Measurements from ENCODE around the gene KLF6.
A peak's percentile ranks its signal among the peaks of the same experiment; 100 is the strongest.

The KLF6 gene

DNA sequence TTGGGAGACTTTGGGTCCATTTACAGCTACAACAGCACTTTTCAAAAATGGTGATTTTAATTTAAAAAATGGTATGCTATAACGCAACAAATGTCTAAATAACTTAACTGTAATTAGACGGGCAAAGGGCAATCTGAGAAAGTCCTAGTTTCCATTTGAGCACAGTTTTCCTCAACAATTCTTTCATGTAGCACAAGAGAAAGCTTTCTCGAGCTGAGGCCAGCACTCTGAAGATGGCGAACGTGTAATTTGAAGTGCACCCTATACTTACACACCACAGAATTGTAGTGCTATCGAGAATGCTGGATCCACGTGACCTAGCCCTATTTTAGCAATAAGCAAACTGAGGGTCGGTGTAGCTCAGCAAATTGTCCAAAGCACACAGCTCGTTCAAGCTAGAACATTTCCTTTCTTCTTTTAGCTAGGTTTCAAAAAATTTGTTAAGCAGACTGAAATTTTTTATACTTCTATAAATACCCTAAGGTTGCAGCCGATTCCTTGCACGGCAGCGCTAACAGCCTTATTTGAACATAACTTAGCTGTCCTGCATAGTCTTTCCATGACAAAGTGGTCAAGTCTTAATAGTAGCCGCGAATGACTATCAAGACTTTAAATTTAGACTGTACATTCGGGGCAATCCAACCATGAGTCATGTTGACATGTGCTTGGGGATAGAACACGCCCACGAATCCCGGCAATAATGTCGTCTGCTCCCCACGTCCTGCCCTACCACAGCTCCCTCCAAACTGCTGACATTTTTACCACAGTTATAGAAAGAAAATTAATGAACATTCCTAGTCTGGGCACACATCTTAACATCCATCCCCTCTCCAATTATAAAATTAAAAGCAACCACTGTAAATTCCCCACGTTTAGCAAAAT, 10.0 kb downstream of the KLF6 start:
- peaks cover 33% of the 10 kb centered on the region for H3K36me3 ChIP-seq (ENCODE audit: control insufficient read depth, insufficient read depth, low read length)
- no peaks in the 10 kb centered on the region for H3K27me3 ChIP-seq (ENCODE audit: control insufficient read depth, insufficient read depth, low read length)
- H3K4me1 ChIP-seq (ENCODE audit: control insufficient read depth, insufficient read depth, low read length): peaks cover 39% of the 10 kb centered on the region
- H3K27ac ChIP-seq (ENCODE audit: low read depth, low read length): peak overlapping the region; percentile 80
- no peak overlapping the region for H3K4me3 ChIP-seq (ENCODE audit: low read length)
- H3K9ac ChIP-seq (ENCODE audit: low read length): no peak overlapping the region

DNA sequence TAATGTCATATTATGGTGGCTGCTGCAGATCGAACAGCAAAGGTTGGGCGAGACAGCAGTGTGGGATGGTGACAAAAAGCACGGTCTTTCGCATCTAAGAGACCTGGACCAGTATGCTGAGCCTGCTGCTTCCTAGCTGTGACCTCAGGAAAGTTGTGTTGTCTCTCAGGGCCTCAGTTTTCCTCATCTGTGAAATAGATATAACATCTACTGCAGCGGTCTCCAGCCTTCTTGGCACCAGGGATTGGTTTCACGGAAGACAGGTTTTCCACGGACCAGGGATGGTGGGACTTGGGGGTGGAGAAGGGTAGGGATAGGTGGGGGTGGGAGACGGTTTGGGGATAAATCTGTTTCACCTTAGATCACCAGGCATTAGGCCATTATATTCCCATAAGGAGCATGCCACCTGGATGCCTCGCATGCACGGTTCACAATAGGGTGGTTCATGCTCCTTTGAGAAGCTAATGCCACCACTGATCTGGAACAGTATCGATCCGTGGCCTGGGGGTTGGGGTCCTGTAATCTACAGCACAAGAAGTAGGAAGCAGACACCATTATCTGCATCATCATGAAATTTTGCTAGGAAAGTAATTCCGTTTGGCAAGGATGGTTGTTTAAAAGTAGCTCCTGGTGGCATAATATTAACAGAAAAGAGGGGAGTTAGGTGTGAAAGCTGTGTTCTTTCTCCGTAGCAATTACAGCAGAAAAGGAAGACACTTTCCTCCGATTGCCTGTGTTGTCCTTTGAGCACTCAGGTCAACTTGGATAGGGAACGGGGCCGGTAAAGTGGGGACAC, 10.8 kb downstream of the KLF6 start:
- Histone ChIP-seq H3K9ac (ENCODE audit: low read length) (no peak overlapping the region), H3K4me1 (ENCODE audit: control insufficient read depth, insufficient read depth, low read length) (peaks cover 31% of the 10 kb centered on the region), H3K27ac (ENCODE audit: low read depth, low read length) (peak overlapping the region; percentile 80), H3K27me3 (ENCODE audit: control insufficient read depth, insufficient read depth, low read length) (no peaks in the 10 kb centered on the region), H3K36me3 (ENCODE audit: control insufficient read depth, insufficient read depth, low read length) (peaks cover 24% of the 10 kb centered on the region), H3K4me3 (ENCODE audit: low read length) (no peak overlapping the region)

- Histone ChIP-seq H3K27me3 (ENCODE audit: control insufficient read depth, insufficient read depth, low read length) (no peaks in the 10 kb centered on the region), H3K36me3 (ENCODE audit: control insufficient read depth, insufficient read depth, low read length) (peaks cover 18% of the 10 kb centered on the region), H3K9ac (ENCODE audit: low read length) (no peak overlapping the region), H3K27ac (ENCODE audit: low read depth, low read length) (no peak overlapping the region), H3K4me3 (ENCODE audit: low read length) (no peak overlapping the region), H3K4me1 (ENCODE audit: control insufficient read depth, insufficient read depth, low read length) (peaks cover 24% of the 10 kb centered on the region)
Observed at GRCh38 chr10:3773460-3774017, 11.5 kb downstream of the KLF6 start.

DNA sequence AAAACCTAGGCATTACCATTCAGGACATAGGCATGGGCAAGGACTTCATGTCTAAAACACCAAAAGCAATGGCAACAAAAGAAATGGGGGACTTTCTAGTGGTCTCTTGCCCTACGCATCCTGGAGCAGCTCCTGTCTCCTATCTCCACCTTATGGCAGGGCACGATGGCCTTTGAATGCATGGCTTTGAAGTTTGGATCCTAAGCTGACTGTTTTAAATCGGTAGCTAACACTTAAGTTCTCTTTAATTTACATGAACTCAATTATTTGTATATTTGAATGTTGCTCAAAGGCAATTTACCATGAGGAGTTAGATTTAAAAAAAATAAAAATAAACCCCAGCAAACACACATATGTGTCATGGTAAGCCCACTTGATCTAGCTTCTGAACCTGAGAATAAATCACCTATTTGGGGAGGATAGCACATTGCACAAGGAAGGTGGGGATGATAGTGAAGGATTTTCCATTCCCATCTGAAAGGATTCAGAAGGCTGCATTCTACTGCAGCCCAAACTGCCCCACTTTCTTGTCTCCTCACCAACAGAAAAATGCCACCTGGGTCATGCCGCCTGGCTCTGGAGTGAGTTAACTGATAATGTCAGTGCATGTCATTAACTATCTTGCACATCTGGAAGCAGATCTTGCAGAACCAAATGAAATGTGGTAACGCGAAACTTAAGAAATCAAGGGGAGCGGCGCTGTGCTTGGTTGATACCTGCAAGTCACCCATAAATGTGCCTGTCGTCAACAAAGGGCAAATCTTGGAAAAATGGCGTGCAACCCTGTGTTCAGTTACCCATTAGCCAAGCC, 12.4 kb downstream of the KLF6 start:
- Histone ChIP-seq H3K9ac (ENCODE audit: low read length) (no peak overlapping the region), H3K27ac (ENCODE audit: low read depth, low read length) (no peak overlapping the region), H3K4me3 (ENCODE audit: low read length) (no peak overlapping the region), H3K4me1 (ENCODE audit: control insufficient read depth, insufficient read depth, low read length) (peaks cover 17% of the 10 kb centered on the region), H3K36me3 (ENCODE audit: control insufficient read depth, insufficient read depth, low read length) (peaks cover 10% of the 10 kb centered on the region), H3K27me3 (ENCODE audit: control insufficient read depth, insufficient read depth, low read length) (no peaks in the 10 kb centered on the region)

- Histone ChIP-seq H3K36me3 (ENCODE audit: control insufficient read depth, insufficient read depth, low read length) (peaks cover 3% of the 10 kb centered on the region), H3K27ac (ENCODE audit: low read depth, low read length) (no peak overlapping the region), H3K9ac (ENCODE audit: low read length) (no peak overlapping the region), H3K4me1 (ENCODE audit: control insufficient read depth, insufficient read depth, low read length) (peaks cover 4% of the 10 kb centered on the region), H3K27me3 (ENCODE audit: control insufficient read depth, insufficient read depth, low read length) (no peaks in the 10 kb centered on the region), H3K4me3 (ENCODE audit: low read length) (no peak overlapping the region)
Observed at GRCh38 chr10:3770611-3771110, 14.3 kb downstream of the KLF6 start.

DNA sequence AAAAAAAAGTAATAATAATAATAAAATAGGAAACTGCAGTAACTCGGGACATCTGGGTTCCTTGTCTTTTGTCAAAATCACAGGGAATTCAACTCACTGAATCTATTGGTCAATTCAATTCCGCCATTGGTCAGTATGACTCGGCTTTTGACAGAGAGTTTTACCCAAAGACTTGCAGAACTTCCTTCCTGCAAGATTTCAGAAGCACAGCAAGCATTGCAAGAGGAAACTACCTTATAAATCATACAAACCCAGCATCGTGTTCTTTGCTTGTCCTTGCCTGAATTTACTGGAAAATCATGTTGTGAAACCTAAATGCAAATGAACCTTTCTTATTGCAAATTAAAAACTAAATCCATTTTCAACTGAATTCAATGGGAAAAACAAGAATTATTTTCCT, 15.5 kb downstream of the KLF6 start:
- H3K4me1 ChIP-seq (ENCODE audit: control insufficient read depth, insufficient read depth, low read length): peaks cover 2% of the 10 kb centered on the region
- H3K36me3 ChIP-seq (ENCODE audit: control insufficient read depth, insufficient read depth, low read length): no peaks in the 10 kb centered on the region
- no peak overlapping the region for H3K27ac ChIP-seq (ENCODE audit: low read depth, low read length)
- H3K9ac ChIP-seq (ENCODE audit: low read length): no peak overlapping the region
- H3K27me3 ChIP-seq (ENCODE audit: control insufficient read depth, insufficient read depth, low read length): no peaks in the 10 kb centered on the region
- H3K4me3 ChIP-seq (ENCODE audit: low read length): no peak overlapping the region

GRCh38 chr10:3766046-3766756, 18.8 kb downstream of the KLF6 start:
- H3K4me1 ChIP-seq (ENCODE audit: control insufficient read depth, insufficient read depth, low read length): peaks cover 2% of the 10 kb centered on the region

DNA sequence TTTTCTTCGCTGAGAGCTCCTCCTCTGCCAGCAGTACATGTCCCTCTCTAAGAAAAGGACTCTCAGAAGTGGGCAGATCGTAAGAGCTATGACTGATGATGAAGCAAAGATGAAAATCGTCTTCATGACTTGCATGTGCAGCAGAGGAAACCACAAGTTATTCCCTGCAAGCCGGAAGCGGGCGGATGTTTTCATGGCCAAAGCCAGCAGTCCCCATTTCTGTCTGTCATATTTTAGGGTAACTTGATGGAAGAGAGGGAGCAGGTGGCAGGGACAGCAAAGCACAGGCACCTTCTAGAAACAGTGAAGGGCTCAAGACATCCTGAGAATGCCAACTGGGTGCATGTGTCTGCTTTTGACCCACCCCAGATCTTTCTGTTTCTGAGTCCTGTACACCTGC, 19.9 kb downstream of the KLF6 start:
- Histone ChIP-seq H3K27me3 (ENCODE audit: control insufficient read depth, insufficient read depth, low read length) (no peaks in the 10 kb centered on the region), H3K36me3 (ENCODE audit: control insufficient read depth, insufficient read depth, low read length) (no peaks in the 10 kb centered on the region), H3K4me3 (ENCODE audit: low read length) (no peak overlapping the region), H3K27ac (ENCODE audit: low read depth, low read length) (no peak overlapping the region), H3K9ac (ENCODE audit: low read length) (no peak overlapping the region), H3K4me1 (ENCODE audit: control insufficient read depth, insufficient read depth, low read length) (no peaks in the 10 kb centered on the region)

More at GRCh38 chr10:3766046-3766756, 18.8 kb downstream of the KLF6 start:
- Histone ChIP-seq H3K36me3 (ENCODE audit: control insufficient read depth, insufficient read depth, low read length) (no peaks in the 10 kb centered on the region), H3K27me3 (ENCODE audit: control insufficient read depth, insufficient read depth, low read length) (no peaks in the 10 kb centered on the region), H3K27ac (ENCODE audit: low read depth, low read length) (no peak overlapping the region), H3K9ac (ENCODE audit: low read length) (no peak overlapping the region), H3K4me3 (ENCODE audit: low read length) (no peak overlapping the region)

DNA sequence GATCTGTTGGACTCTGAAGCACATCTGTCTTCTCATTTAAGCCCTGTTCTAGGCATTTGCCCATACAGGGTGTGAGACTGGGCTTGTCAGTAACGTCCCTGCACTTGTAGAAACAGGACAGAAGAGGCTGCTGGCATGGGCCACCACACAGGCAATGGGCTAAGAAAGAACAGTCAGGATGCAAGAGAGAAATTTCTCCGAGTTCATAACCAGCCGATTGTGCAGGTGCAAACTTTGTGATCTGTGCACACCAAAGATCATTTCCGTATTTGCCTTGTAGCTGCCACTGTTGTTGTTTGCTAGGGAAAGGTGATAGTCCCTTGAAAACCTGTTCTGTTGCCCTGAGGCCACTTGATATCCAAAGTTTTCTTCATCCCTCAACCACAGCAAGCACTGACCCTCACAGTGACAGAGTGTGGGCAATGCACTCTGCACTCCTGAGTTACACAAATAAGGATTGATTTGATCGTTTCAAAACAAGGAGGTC, 20.3 kb downstream of the KLF6 start:
- Histone ChIP-seq H3K27ac (ENCODE audit: low read depth, low read length) (no peak overlapping the region), H3K4me1 (ENCODE audit: control insufficient read depth, insufficient read depth, low read length) (no peaks in the 10 kb centered on the region), H3K9ac (ENCODE audit: low read length) (no peak overlapping the region), H3K27me3 (ENCODE audit: control insufficient read depth, insufficient read depth, low read length) (no peaks in the 10 kb centered on the region), H3K4me3 (ENCODE audit: low read length) (no peak overlapping the region), H3K36me3 (ENCODE audit: control insufficient read depth, insufficient read depth, low read length) (no peaks in the 10 kb centered on the region)

DNA sequence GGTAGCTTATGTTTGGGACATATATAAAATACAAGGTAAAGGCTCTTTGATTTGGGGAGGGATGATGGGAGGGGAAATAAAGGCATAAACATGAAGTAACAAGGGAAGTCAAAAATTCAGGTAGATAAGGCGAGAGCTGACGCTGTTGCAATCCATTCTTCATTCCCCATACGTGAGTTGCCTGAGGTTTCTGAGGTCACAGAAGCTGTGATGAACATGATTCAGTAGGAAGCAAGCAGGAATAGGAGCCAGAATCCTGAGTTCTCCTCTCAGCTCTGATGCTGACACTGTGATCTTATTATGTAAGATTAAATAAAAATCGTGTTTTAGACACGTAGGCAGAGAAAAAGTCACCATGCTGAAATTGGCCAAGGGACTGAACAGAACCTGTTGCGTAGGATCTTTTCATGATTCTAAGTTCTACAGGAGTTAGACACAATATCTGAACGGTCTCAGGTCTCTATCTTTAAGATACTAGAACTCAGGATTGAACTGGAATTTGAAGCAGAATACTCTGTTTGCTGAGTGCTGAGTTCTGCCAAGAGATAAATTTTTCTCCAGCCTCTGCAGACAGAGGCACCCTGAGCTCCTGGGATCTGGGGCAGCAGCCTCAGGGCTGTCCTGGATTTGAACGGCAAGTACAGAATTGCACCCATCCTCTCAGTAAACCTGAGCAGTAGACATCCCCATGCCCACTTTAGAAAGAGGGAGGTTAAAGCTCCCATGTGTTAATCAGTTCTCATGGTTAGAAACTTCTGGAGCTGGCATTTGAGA, 21.0 kb downstream of the KLF6 start:
- Histone ChIP-seq H3K36me3 (ENCODE audit: control insufficient read depth, insufficient read depth, low read length) (no peaks in the 10 kb centered on the region), H3K4me3 (ENCODE audit: low read length) (no peak overlapping the region), H3K4me1 (ENCODE audit: control insufficient read depth, insufficient read depth, low read length) (no peaks in the 10 kb centered on the region), H3K27me3 (ENCODE audit: control insufficient read depth, insufficient read depth, low read length) (no peaks in the 10 kb centered on the region), H3K27ac (ENCODE audit: low read depth, low read length) (no peak overlapping the region), H3K9ac (ENCODE audit: low read length) (no peak overlapping the region)

DNA sequence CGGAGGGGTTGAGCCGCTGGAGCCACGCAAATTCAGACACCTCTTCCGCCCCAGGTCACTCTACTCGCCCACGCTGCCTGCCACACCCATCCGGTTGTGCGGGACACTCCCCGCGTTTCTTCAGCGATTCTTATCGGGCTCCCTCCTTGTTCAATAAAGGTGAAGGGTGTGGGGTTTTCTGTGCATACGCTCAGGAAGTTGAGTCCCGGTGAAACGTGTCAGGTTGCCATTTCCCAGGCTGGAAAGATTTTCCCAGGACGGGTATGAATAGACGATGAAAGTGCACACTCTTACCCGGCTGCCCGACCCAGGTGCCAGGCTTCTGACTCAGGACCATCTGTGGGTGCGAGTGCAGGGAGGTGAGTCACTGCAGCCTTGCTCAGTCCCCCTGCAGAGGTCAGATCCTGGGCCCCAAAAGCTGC, 22.0 kb downstream of the KLF6 start:
- no peaks in the 10 kb centered on the region for H3K36me3 ChIP-seq (ENCODE audit: control insufficient read depth, insufficient read depth, low read length)
- no peak overlapping the region for H3K9ac ChIP-seq (ENCODE audit: low read length)
- H3K27ac ChIP-seq (ENCODE audit: low read depth, low read length): no peak overlapping the region
- H3K27me3 ChIP-seq (ENCODE audit: control insufficient read depth, insufficient read depth, low read length): no peaks in the 10 kb centered on the region
- no peaks in the 10 kb centered on the region for H3K4me1 ChIP-seq (ENCODE audit: control insufficient read depth, insufficient read depth, low read length)
- peak overlapping the region; percentile 12 for H3K4me3 ChIP-seq (ENCODE audit: low read length)

Data from rectal smooth muscle tissue (tissue), 1 donor.